Nephron (organoid): ENCODE data around the gene HNRNPL.
"Not testable (repeated sequence)": the region's sequence is repeated elsewhere in the genome, so short reads cannot be mapped to it uniquely, and the experiment has no call there.

Experiments
- H3K27ac Mint-ChIP-seq, 3 experiments: 2 replicates each; pipeline ENCODE4 v1.8.0; 2020; ENCODE audit warnings: mixed read lengths in 3 of 3, mild to moderate bottlenecking in 2 of 3, moderate library complexity in 1 of 3
- H3K27me3 Mint-ChIP-seq: 2 replicates; pipeline ENCODE4 v1.8.0; 2021; ENCODE audit warnings: low read depth, mild to moderate bottlenecking, moderate library complexity, mixed read lengths
- H3K36me3 Mint-ChIP-seq: 2 replicates; pipeline ENCODE4 v1.8.0; 2020; ENCODE audit warnings: low read depth, mixed read lengths
- H3K4me1 Mint-ChIP-seq: 2 replicates; pipeline ENCODE4 v1.8.0; 2020; ENCODE audit warnings: mixed read lengths
- H3K4me3 Mint-ChIP-seq, 3 experiments: 2 replicates each; pipeline ENCODE4 v1.8.0; 2020; ENCODE audit warnings: mild to moderate bottlenecking in 3 of 3, mixed read lengths in 3 of 3, moderate library complexity in 2 of 3
- H3K9me3 Mint-ChIP-seq: 2 replicates; pipeline ENCODE4 v1.8.0; 2020; ENCODE audit warnings: mixed read lengths
- TF ChIP-seq, protein P1 (sequence below), 3 experiments: fragments of 200-600 bp; sonication (generic); IDR thresholded peaks; one replicate each; pipeline ENCODE4 v1.5.0; 2021; ENCODE audit warnings: antibody characterized with exemption in 3 of 3; ENCODE audit not compliant: unreplicated experiment in 3 of 3

The HNRNPL gene

DNA sequence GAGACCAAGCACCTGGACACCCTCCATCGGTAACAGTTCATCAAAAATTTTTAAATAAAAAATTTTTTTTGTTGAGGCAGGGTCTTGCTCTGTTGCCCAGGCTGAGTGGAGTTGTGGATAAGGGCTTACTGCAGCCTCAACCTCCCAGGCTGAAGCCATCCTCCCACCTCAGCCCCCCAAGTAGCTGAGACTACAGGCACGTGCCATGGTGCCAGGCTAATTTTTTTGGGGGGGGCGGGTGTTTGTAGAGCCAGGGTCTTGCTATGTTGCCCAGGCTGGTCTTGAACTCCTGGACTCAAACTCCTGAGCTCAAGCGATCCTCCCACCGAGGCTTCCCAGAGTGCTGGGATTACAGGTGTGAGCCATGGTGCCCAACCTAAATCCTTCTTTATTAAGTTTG is 56.1 kb downstream of the HNRNPL start:
- Mint-ChIP-seq H3K27ac (no peak overlapping the region), H3K4me3 (no peak overlapping the region), H3K27me3 (peaks cover 3% of the 10 kb centered on the region), H3K9me3 (no peaks in the 10 kb centered on the region), H3K36me3 (no peaks in the 10 kb centered on the region), H3K4me1 (peaks cover 5% of the 10 kb centered on the region)
- TF ChIP-seq, protein P1, sequence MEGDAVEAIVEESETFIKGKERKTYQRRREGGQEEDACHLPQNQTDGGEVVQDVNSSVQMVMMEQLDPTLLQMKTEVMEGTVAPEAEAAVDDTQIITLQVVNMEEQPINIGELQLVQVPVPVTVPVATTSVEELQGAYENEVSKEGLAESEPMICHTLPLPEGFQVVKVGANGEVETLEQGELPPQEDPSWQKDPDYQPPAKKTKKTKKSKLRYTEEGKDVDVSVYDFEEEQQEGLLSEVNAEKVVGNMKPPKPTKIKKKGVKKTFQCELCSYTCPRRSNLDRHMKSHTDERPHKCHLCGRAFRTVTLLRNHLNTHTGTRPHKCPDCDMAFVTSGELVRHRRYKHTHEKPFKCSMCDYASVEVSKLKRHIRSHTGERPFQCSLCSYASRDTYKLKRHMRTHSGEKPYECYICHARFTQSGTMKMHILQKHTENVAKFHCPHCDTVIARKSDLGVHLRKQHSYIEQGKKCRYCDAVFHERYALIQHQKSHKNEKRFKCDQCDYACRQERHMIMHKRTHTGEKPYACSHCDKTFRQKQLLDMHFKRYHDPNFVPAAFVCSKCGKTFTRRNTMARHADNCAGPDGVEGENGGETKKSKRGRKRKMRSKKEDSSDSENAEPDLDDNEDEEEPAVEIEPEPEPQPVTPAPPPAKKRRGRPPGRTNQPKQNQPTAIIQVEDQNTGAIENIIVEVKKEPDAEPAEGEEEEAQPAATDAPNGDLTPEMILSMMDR (IDR thresholded peaks at IDR 0.05; ENCODE audit: unreplicated experiment in 3 of 3), result no peak

DNA sequence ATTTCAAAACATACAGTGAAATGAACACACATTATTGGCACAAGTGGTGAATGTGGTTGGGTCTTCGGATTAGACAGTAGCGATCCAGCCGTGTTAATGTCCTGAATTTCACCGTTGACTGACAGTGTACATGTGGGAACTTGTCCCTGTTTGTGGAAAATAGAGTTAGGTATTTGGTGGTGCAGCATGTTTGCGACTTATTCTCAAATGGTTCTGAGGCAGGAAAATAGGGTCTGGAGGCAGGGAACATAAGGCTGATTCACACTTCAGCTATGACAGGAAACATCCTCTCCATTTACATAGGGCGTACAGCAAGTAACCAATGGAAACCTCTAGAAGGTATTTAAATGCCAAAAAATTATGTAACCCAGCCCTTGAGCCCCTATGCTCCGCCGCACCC is 56.6 kb downstream of the HNRNPL start:
- Mint-ChIP-seq H3K36me3 (no peaks in the 10 kb centered on the region), H3K27me3 (peaks cover 3% of the 10 kb centered on the region), H3K27ac (peak overlapping the region in 2 of 3 experiments; percentile 11 to 28), H3K4me1 (peaks cover 5% of the 10 kb centered on the region), H3K9me3 (no peaks in the 10 kb centered on the region), H3K4me3 (no peak overlapping the region)
- TF ChIP-seq, protein P1 (IDR thresholded peaks at IDR 0.05; ENCODE audit: unreplicated experiment in 3 of 3), result no peak

DNA sequence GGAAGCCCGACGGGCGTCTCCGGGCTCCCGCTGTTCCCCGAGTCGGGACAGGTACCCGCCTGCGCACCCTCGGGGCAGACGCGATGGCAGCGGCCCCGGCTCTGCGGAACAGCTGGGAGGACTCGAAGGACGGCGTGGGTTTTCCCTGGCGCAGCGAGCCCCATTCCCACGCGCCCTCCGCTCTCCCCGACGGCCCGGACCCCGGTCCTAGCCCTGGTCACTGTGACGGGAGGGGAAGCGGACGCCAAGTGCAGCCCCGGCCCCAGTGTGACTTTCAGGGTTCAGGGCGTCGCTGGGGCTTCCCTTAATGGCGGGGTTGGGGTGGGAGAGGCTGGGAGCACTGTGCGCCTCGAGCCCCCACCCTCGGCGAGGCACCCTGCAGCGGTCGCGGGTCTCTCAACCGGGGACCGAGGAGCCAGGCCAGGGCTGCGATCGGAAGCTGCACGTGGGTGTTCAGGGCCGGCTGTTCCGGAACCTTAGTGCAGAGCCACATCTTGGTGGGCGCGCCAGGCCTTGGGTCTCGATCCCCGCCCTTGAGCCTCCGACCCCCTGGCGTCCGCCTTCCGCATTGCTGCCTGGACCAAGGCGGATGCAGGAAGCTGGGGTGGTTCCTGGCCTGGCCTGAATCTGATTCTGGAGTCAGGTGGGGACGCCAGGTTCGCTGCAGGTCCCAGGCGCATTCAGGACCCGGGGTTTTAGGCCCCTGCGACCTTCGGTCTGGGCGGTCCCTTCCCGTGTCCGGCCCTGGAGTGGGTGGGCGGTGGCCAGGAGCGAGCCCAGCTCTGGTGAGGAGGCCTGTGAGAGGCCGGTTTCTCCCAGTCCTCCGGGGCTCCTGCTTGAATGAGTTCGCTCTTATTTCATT is 57.3 kb downstream of the HNRNPL start:
- Mint-ChIP-seq H3K27me3 (peaks cover 3% of the 10 kb centered on the region), H3K9me3 (no peaks in the 10 kb centered on the region), H3K4me3 (no peak overlapping the region), H3K4me1 (peaks cover 5% of the 10 kb centered on the region), H3K36me3 (no peaks in the 10 kb centered on the region), H3K27ac (peak overlapping the region in 1 of 3 experiments; percentile 11)
- TF ChIP-seq, protein P1 (IDR thresholded peaks at IDR 0.05; ENCODE audit: unreplicated experiment in 3 of 3), result no peak

DNA sequence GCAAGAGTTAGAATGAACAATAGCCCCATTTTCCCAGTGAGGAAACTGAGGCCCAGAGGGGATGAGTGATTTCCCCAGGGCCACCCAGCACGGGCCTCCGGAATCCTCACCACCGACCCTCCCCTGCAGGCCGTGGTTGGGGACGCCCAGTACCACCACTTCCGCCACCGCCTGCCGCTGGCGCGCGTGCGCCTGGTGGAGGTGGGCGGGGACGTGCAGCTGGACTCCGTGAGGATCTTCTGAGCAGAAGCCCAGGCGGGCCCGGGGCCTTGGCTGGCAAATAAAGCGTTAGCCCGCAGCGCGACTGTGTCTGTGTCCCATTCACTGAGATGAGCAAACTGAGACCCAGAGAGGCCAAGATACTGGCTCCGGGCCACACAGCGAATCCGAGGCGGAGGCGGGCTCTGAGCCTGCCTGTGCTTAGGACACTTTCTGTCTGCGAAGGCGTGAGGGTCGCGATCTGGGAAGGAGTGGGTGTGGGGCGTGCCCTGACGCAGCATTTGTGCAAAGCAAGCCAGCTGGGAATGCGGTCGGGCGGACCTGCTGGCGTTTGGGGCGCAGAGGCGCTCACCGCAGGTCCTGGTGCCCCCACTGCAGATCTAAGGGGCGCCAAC is 58.2 kb downstream of the HNRNPL start:
- not testable (repeated sequence) for H3K9me3 Mint-ChIP-seq, H3K27me3 Mint-ChIP-seq, H3K36me3 Mint-ChIP-seq, H3K27ac Mint-ChIP-seq, H3K4me1 Mint-ChIP-seq, H3K4me3 Mint-ChIP-seq

DNA sequence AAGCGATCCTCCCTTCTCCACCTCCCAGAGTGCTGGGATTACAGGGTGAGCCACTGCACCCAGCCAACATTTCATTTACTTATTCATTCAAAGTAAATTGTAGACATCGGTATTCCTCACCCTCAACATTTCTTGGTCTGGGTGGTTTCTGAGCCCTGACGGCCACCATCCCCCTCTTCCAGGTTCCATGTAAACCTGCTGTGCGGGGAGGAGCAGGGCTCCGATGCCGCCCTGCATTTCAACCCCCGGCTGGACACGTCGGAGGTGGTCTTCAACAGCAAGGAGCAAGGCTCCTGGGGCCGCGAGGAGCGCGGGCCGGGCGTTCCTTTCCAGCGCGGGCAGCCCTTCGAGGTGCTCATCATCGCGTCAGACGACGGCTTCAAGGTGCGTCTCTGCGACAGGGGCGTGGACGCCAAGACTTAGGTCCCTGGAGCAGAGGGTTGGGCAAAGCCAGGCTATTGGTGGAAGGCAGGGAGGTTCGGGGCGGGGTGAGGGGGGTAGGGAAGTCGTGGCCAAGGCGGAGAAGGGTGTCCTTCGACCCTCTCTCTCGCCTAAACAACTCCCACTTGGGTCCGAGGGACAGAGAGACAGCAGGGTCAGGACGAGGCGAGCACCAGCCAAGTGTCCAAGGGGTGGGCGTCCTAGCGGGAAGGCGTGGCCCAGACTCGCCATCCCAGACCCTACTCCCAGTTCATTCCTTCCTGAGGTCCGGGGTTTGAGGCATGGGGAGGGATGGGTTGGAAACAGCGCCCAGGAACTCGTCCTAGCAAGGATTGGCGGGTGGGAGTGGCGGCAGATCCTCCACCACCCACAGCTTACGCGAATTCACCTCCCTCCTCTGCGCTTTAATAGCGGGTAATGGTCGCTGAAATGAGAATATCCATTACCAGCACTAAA is 59.0 kb downstream of the HNRNPL start:
- not testable (repeated sequence) for H3K27ac Mint-ChIP-seq, H3K4me1 Mint-ChIP-seq, H3K27me3 Mint-ChIP-seq, H3K9me3 Mint-ChIP-seq, H3K36me3 Mint-ChIP-seq, H3K4me3 Mint-ChIP-seq

DNA sequence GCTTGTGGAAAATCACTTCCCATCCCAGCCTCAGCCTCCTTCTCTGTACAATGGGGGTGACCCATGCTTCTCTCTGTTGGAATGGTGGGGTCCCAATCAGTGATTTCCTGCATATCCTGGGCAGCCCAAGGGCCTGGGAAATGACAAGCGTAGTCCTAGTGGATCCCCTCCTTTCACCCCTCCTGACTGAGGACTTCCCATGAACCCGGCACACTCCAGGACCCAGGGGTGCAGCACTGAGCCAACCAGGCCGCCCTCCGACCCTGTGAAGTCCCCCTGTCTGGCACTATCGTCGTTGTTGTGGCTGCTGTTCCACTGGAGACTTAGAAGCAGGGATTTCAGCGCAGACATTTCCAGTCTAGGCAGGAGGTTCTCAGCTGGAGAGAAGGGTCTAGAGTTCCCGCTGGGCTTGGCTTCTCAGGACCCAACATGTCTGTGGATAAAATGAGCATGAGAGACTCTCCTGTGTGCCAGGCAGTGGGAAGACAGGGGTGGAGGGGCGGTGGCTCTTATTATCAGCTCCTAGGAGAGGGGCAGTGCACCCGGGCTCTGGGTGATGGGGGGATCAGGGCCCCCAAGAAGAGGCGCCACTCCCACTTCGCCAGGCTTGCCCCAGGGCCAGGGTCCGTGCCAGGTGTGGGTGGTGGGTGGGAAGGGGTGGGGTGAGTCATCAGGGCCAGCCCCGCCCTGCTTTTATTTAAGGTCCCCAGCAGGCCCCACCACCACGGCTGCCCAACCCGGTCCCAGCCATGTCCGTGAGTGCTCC is 61.1 kb downstream of the HNRNPL start, which contains the start of gene LGALS7B:
TSS of gene LGALS7B (plus strand) at position 723 of the 766 bp plus-strand sequence. CDS start at position 750, 27 bp downstream.
- H3K4me1 Mint-ChIP-seq, result peaks cover 10% of the 10 kb centered on the region
- H3K27me3 Mint-ChIP-seq, result no peaks in the 10 kb centered on the region
- no peaks in the 10 kb centered on the region for H3K9me3 Mint-ChIP-seq
- H3K4me3 Mint-ChIP-seq, result peak within 1 kb of the TSS in 1 of 3 experiments; percentile 2
- H3K36me3 Mint-ChIP-seq, result no peaks in the 10 kb centered on the region
- TF ChIP-seq, protein P1 (IDR thresholded peaks at IDR 0.05; ENCODE audit: unreplicated experiment in 3 of 3), result no peak
- peak within 1 kb of the TSS in 1 of 3 experiments; percentile 59 for H3K27ac Mint-ChIP-seq
